GM21381 (cell line): ENCODE results near the gene LUC7L2.
"Not testable (repeated sequence)": the region's sequence is repeated elsewhere in the genome, so short reads cannot be mapped to it uniquely, and the experiment has no call there.

Experiments used
- ATAC-seq: cut with Tn5 transposase; IDR thresholded peaks from one replicate; pipeline ENCODE4 v1.9.1; 2021; ENCODE audit warnings: mild to moderate bottlenecking, moderate library complexity; ENCODE audit not compliant: unreplicated experiment

The LUC7L2 gene

DNA sequence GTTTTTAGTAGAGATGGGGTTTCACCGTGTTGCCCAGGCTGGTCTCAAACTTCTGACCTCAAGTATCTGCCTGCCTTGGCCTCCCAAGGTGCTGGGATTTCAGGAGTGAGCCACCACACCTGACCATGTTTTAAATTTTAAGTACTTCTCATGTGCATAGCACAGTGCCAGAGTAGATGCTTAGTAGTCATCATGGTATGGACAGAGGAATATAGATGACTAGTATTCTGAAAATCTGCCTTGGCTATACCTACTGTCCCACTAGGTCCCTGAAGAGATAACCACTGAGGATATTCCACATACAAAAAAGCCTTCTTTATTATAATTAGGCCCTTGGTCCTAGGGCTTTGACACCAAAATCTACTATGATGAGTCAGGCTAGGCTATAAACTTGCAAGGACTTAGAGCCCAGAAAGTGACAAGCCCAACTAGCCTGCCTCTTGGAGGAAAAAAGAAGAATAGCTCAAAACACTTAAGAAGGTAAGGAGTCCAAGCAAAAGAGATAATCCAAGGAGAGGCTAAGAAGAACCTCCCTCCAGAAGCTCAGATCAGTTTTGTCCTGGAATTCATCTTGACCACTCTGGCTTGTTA lies 34.0 kb downstream of the LUC7L2 start:
- ATAC-seq = no peak

DNA sequence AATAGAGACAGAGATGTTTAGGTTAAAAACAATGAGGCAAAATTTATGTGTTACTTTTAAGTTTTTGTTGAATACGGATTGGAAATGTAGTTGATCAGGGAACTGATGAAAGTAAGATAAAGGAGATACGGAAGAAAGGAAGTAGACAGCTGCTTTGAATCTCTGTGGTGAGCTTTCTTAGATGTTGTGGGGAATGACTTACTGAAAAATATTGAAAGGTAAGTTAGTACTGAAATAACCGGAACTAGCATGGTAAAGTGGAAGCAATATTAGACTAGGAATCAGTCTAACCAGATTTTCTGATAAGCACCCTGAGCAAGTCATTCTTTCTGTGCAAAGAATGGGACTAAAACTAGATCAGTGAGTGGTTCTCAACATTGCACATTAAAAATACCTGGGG lies 34.8 kb downstream of the LUC7L2 start:
- ATAC-seq = no peak

DNA sequence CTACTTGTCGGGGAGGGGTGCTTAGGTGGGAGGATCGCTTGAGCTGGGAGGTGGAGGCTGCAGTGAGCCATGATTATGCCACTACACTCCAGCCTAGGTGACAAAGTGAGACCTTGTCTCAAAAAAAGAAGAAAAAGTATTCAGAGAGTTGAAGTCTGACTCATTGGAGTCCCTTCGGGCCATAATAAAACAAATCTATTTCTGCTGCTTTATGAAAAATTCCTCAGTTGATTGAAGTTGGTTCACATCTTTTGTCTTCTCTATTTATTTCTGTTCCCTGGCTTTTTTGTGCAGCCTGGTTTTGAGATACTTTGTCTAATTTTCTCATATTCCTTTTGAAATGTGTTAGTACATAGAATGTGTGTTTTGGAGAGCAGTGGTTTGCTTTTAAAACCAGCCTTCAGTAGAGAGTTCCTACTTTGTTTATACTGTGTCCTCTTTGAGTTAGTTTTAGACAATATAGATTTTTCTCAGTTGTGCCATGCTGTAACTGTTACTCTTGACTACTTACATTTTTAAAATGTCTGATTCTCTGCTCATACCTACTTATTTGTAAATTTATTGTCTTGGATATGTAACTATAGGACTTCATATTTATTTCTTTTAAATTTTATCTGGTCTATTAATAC lies 36.7 kb downstream of the LUC7L2 start:
- no peak for ATAC-seq

DNA sequence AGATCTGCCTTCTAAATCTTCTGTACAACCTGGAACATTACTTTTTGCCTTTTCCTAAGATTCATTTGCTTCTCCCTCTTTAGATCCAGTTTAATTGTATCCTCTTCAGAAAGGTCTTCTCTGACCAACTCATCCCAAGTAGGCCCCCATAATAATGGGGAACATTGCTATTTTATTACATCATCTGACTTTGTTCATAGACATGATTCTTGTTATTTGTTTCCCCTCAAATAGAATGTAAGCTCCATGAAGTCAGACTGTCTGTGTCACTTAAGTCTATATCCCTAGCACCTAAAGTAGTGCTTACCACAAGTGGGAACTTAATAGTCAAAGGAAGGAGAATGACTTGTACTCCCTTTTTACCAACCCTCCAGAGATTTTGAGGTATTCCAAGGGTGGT lies 37.5 kb downstream of the LUC7L2 start:
- ATAC-seq = no peak

DNA sequence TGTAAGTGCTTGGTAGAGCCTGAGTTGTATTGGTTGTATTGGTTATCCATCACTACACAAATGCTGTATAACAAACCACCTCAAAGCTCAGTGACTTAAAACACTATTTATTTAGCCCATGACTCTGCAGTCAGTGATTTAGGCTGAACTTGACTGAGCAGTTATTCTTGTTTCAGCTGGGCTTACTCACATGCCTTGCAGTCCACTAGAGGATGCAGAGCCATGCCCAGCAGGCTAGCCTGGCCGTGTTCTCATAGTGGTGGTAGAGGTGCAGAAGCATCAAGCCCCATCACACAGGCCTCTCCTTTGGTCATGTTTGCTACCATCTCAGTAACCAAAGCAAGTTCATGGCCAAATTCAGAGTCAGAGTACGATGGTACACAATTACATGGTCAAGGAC lies 43.9 kb downstream of the LUC7L2 start:
- ATAC-seq = no peak

DNA sequence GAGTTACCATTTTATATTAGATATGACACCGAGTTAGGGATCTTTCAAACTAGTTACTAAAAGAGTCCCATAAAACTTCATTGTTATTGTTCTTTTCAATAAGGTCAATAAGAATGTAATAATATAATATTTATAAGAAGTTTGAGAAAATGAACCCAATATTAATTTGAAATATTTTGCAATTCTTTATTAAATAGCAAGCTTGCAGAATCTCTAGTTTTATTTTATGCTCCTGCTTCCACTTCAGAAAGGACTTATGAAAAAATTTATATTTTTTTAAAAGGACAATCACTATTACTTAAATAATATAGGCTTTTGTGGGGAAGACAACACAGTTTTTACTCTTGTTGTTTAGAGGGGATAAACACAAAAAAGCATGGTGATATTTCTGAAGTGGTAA lies 47.9 kb downstream of the LUC7L2 start:
- no peak for ATAC-seq

DNA sequence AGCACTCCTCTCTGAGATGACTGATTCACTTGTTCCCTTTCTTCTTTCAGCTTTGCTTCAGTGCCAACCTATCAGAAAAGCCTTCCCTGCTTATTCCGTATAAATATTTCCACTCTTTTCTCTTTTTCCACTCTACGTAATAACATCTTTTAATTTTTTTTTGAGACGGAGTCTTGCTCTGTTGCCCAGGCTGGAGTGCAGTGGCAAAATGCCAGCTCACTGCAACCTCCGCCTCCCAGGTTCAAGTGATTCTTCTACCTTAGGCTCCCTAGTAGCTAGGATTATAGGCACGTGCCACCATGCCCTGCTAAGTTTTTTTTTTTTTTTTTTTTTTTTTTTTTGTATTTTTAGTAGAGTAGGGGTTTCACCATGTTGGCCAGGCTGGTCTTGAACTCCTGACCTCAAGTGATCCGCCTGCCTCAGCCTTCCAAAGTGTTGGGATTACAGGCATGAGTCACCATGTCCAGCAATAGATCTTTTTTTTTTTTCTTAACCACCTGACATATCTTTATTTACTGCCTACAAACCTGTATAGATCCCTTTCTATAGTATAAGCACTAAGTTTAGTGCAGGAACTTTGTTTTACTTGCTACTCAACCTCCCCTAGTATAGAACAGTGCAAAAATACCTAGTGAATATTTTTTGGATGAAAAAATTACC lies 55.2 kb downstream of the LUC7L2 start:
- ATAC-seq = not testable (repeated sequence)

DNA sequence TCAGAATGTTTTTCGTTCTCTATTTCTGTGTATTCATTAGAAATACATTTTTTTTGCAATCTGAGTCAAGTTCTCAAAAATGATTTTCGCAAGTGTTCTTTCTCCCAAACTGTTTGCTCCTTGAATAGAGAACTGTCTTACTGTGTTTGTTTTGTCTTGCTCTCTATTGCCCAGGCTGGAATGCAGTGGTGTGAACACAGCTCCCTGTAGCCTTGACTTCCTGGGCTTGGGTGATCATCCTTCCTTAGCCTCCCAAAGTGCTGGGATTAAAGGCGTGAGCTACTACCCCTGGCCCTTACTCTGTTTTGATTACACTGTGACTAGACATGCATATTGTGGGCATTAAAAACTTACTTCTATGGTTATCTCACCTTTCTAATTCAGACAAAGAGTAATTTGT lies 56.7 kb downstream of the LUC7L2 start:
- no peak for ATAC-seq

DNA sequence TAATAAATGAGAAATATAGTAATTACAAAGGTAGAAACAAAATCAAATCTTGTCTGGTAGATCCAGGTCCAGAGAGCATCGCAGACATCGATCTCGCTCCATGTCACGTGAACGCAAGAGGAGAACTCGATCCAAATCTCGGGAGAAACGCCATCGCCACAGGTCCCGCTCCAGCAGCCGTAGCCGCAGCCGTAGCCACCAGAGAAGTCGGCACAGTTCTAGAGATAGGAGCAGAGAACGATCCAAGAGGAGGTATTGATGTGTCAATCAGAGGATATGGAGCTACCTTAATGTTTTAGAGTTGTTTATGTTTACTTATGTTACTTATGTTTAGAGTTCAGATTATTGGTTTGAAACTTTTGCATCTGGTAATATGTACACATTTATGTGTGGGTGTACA lies 57.8 kb downstream of the LUC7L2 start:
- no peak for ATAC-seq

DNA sequence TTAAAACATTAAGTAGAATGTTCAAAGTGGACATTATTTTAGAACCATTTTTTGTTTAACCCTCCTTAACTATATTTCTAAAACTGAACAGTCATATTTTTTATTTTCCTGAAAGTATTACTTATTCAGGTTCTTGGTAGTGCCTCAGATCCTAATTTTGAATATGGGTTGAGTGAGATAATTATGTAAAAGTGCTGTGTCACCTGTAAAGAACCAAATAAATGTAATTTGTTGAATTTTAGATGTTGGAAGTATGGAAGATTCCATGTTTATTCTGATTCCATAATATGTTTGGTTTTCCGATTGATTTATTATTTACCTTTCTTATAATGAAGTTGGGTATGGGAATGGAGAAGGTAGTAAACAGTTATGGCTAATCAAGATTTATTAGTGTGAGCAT lies 61.4 kb downstream of the LUC7L2 start:
- no peak for ATAC-seq

DNA sequence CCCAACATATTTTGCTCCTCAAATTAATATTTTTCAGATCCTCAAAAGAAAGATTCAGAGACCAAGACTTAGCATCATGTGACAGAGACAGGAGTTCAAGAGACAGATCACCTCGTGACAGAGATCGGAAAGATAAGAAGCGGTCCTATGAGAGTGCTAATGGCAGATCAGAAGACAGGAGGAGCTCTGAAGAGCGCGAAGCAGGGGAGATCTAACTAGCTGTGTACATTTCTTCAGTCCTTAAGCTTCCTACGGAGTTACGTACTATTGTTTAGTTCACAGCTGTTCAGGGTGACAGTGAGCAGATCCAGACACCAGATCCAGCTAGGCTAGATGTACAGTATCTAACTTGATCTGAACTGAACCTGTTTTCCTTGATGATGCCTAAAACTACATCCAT lies 62.4 kb downstream of the LUC7L2 start:
- ATAC-seq = no peak

DNA sequence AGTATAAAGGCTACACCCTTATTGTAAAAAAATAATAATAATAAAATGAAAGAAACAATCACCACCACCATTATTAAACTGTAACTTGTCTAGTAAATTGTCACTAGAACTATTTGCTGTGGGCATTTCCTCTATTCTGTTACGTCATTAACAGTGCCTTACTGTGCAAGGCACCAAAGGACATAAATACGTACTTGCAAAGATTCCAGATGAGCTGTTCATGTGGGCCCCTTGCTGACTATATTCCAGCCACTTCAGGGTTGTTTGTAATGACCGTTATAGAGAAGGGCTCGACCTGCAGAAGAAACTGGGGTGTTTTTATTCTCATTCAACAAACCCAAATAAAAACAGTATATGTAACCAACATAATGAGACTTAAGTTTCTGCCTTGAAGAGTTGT lies 63.4 kb downstream of the LUC7L2 start:
- ATAC-seq = no peak

DNA sequence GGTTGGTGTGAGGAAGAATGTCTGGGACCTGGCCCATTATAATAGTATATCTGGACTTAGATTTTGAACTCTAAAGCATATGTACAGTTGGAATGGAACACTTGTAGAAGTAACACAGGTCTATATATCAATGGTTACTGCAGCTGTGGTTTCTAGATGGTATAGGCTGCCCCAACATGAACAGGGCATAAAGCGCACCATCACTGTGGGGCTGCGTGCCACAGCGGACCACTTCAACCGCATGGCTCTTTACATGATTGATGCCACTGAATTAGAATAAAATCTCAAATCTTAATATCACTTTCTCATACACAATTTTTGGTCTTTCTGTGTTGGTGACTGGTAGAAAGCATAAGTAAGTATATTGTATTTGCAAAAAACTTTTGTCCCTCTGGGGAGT lies 64.3 kb downstream of the LUC7L2 start:
- no peak for ATAC-seq

DNA sequence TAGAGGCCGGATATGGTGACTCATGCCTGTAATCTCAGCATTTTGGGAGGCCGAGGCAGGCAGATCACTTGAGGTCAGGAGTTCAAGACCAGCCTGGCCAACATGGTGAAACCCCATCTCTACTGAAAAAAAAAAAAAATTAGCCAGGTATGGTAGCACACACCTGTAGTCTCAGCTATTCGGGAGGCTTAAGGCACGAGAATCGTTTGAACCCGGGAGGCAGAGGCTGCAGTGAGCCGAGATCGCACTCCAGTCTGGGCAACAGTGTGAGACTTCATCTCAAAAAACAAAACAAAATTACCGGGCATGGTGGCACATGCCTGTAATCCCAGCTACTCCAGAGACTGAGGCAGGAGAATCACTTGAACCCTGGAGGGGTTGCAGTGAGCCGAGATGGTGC lies 66.0 kb downstream of the LUC7L2 start:
- ATAC-seq = not testable (repeated sequence)

DNA sequence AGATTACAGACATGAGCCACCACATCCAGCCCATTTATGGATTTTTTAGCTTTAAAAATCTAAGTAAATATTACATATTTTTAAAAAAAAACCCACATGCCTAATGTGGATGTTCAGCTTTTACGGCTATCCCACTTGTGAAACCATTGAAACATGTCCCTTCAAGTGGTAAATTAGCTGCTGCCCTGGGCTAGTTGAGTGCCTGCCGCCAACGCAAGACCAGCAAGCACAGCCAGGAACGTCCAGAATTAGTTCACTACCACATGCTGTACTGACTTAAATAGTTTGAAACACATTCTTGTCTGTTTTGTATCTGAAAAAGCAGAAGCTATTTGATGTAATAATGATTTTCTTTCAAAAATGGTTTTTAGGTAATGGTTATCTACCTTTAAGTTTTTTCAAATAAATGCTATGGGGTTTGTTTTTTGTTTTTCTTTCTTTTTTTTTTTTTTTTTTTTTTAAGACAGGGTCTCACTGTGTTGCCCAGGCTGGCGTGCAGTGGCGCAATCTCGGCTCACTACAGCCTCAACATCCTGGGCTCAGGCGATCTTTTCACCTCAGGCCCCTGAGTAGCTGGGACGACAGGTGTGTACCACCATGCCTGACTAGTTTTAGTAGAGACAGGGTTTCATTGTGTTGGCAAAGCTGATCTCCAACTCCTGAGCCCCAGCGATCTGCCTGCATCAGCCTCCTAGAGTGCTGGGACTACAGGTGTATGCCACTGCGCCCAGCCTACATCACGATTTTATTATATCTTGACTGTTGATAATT lies 66.7 kb downstream of the LUC7L2 start:
- no peak for ATAC-seq

DNA sequence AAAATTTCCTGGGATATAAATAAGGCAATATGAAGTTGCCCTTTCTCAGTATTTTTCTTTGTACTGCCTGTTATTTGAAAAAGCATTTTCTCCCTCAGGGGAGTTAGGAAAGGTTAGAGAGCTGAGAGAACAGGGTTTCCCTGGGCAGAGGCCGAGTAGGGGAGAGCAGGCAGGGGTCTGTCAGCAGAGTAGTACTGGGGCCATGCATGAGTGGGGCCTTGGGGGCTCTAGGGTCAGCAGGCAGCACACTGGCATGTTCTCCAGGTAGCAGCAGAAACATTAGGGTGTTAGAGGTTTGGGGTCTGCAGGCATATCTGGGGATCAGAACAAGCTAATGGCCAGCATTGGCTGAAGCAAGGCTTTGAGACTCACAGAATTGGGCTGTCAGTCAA lies 67.3 kb downstream of the LUC7L2 start:
- ATAC-seq = no peak

DNA sequence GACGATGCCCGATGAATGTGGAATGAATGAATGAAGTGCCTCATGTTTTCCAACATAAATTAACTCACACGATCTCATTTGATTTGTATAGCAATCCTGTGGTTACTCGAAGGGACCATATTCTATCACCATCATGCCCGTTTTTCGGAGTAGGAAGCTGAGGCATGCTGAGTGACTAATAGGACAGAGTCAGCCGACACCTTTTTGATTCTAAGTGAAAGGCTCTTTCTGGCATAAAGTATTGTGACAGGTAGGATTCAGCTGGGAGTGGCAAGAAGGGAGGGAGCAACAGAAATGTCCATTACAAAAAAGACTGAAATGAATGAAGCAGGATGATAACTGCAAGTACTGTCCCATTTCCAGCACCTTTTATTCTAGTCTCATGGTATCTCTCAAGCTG lies 68.1 kb downstream of the LUC7L2 start:
- no peak for ATAC-seq

DNA sequence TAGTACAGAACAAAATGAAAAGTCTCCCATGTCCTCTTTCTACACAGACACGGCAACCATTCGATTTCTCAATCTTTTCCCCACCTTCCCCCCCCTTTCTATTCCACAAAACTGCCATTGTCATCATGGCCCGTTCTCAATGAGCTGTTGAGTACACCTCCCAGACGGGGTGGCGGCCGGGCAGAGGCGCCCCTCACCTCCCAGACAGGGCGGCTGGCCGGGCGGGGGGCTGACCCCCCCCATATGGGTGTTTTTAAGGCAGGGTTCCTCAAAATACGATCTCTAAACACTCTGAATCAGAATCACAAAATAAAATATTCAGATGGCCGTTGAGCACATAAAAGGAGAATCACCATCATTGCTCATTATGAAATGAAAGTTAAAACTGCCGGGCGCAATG lies 70.0 kb downstream of the LUC7L2 start:
- not testable (repeated sequence) for ATAC-seq

DNA sequence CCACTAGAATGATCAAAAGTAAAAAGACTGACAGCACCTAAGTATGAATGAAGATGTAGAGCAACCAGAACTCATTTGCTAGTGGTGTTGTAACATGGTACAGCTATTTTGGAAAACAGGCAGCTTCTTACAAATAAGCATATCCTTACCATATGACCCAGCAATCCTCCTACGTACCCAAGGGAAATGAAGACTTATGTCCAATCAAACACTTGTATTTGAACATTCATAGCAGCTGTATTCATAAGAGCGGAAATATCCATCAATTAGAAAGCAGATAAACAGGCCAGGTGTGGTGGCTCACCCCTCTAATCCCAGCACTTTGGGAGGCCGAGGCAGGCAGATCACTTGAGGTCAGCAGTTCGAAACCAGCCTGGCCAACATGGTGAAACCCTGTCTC lies 70.7 kb downstream of the LUC7L2 start:
- ATAC-seq = no peak

DNA sequence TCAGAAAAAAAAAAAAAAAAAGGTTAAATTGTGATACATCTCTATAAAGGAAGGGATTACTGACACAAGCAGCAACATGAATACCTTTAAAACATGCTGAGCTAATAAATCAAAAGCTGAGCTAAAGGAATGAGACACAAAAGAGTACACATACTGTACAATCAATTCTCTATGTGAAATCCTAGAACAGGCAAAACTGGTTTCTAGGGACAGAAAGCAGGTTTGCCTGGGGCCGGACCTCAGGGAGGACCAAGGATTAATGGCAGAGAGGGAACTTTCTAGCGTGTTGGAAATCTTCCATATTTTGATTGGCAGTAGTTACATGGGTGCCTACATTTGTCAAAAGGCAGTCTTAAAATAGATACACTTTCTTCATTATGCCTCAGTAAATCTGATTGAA lies 71.3 kb downstream of the LUC7L2 start:
- ATAC-seq = no peak

DNA sequence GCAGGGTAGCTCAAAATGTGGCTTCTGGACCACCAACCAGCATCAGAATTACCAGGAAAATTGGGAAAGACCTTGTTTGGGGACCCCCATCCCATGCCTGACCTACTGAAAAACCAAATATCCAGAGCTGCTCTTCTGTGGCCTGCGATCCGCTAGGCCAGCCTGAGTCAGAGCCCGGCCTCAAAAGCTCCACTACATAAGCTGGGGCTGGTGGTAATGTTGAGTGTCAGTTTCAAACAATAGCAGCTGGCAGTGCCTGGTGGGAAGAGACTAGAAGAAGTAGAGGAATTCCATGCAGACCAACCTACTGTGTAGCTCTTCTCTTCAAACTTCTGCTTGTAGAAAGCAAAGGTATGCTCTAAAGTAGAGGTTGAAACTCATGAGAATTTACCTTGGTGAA lies 71.8 kb downstream of the LUC7L2 start:
- no peak for ATAC-seq

DNA sequence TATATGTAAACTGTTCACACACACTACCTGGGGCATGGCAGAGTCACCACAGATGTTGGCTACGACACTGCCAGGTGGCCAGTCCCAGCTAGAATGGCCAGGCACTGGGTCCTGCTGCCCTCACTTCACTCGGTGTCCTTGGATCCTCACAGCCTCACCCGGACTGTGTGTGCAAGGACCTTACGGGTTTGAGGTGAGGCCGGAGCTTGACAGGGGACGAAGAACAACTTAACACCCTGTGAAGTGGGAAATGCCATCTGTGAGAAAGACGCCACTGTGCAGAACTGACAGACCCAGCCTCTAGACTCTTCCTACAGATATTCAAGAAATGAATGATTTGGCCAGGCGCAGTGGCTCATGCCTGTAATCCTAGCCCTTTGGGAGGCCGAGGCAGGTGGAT lies 77.1 kb downstream of the LUC7L2 start:
- ATAC-seq = no peak
